ENCODE data around the gene APRT.

DNA sequence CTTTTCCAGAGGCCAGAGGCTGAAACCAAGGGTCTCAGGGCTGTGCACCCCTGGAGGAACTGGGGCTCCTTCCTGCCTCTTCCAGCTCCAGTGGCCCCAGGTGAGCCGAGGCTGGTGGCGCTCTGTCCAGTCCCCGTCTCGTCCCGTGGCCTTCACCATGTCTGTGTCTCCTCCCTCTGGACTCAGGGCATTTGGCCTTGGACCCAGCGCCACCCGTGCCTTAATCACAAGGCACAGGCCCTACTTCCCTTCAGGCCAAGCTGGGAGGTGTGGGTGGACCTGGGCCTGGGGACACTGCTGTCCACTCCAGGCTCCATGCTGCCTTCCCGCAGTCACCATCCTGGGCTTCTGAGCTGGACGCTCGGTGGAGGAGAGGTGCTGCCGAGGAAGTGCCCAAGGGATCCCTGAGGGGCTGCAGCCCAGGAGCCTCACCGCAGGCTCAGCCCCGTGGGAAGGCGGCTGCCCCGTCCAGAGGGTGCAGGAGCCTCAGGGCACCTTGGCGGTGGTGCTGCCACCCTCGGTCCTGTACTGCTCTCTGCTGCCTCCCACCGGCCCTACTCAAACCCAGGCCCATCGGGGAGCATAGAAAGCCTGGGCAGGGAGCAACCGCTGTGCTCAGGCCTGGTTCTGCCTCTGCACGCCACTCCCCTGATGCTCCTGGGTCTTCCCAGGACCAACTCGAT is 9.6 kb upstream of the APRT start:
- no peak for TF ChIP-seq EZH2 (IDR thresholded peaks at IDR 0.05; ENCODE audit: borderline replicate concordance, low read depth, low read length, poor library complexity, severe bottlenecking)
- TF ChIP-seq, protein P1, sequence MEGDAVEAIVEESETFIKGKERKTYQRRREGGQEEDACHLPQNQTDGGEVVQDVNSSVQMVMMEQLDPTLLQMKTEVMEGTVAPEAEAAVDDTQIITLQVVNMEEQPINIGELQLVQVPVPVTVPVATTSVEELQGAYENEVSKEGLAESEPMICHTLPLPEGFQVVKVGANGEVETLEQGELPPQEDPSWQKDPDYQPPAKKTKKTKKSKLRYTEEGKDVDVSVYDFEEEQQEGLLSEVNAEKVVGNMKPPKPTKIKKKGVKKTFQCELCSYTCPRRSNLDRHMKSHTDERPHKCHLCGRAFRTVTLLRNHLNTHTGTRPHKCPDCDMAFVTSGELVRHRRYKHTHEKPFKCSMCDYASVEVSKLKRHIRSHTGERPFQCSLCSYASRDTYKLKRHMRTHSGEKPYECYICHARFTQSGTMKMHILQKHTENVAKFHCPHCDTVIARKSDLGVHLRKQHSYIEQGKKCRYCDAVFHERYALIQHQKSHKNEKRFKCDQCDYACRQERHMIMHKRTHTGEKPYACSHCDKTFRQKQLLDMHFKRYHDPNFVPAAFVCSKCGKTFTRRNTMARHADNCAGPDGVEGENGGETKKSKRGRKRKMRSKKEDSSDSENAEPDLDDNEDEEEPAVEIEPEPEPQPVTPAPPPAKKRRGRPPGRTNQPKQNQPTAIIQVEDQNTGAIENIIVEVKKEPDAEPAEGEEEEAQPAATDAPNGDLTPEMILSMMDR (conservative IDR thresholded peaks at IDR 0.05; ENCODE audit: low read depth, low read length) = no peak
